Fibroblast of peridontal ligament (primary cell): ENCODE data around the gene AKAP13.
"Not testable (repeated sequence)": the region's sequence is repeated elsewhere in the genome, so short reads cannot be mapped to it uniquely, and the experiment has no call there.

ENCODE experiments used
- DNase-seq: peaks from one replicate; pipeline ENCODE4 v3.0.0-alpha.2; 2010; ENCODE audit errors: extremely low read depth

Gene AKAP13

DNA sequence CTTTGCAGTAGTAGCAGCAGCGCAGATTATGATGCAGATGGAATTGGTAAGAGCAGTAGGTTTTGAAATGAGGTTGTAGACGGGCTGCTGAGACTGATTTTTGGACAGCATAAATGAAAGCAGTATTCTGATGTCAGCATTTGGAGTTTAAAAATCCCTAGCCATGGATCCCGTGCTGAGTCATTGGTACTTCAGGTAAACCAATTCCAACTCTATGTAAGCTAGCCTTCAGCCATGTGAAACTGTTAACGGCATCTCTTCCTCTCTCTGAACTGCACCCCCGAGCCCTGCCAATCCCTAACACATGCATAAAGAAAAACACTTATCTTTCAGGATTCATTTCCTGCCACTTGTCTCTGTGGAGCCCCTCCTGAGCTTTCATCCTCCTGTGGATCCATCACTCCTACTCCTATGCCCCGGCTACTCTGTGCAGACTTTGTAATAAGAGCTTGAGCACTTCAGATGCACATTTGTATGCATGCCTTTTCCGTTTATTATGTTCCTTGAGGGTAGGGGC is 119.0 kb downstream of the AKAP13 start:
- no peak for DNase-seq

DNA sequence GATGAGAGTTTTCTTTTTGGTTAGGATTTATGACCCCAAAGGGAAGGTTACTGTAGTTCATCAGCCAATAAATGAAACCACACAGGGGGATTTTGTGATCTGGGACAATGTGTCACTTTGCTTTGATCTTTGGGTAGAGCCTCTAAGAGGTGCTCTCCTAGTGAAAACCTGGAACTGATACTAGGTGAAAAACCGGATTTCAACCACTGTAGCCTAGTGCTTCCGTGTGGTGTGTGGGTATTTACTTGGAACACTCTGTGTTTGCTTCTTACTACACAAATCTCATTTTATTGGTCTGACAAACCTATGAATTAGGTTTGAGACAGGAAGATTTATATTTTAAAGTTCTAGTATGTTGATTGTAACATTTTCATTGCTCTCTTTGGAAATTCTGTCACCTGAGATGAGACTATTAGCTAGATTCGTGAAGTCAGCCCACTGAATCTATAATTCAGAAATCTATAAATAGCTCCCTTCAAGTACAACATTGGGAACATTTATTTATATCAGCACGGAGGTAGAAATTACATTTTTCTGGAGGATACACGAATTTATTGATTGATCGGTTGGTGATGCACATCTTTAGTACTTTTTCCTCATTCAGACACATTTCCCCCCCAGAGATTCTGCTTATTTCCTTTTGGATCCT is 119.8 kb downstream of the AKAP13 start:
- no peak for DNase-seq

DNA sequence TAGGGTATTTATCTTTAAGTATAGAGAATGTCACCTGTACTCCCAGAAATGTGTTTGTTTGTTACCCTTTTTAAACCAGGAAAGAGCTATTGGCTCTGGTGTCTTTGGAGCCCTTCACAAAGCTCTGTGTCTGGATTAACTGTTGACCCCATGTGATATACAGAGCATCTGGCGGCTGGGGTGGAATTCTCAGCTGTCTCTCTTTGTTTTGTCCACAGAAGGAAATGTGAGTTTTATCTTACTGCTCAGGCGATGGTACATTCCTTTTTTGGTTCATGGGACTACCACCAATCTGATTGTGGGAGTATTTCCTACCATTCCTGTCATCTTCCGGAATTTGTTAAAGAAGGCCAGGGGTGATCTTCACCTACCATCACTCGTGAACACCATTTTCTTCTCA is 120.3 kb downstream of the AKAP13 start:
- no peak for DNase-seq

DNA sequence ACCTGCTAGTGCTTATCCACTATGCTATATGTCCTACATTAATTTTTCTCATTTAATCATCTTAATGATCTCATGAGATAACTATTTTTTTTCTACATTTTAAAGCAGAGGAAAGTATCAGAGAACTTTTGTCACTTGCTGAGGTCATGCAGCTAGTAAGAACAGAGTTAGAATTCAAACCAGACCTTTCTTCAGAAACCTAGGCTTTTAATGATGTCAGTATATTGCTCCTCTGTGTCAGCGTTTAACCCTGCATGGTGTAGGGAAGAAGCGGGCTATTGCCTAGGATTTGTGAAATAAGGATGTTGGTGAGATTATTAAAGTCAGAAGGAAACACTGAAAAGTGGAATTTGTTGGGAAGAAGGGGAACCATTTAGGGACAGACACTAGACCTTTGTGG is 121.2 kb downstream of the AKAP13 start:
- DNase-seq, result no peak

- DNase-seq, result no peak
Measured at GRCh38 chr15:85503151-85503799, 122.9 kb downstream of the AKAP13 start.

DNA sequence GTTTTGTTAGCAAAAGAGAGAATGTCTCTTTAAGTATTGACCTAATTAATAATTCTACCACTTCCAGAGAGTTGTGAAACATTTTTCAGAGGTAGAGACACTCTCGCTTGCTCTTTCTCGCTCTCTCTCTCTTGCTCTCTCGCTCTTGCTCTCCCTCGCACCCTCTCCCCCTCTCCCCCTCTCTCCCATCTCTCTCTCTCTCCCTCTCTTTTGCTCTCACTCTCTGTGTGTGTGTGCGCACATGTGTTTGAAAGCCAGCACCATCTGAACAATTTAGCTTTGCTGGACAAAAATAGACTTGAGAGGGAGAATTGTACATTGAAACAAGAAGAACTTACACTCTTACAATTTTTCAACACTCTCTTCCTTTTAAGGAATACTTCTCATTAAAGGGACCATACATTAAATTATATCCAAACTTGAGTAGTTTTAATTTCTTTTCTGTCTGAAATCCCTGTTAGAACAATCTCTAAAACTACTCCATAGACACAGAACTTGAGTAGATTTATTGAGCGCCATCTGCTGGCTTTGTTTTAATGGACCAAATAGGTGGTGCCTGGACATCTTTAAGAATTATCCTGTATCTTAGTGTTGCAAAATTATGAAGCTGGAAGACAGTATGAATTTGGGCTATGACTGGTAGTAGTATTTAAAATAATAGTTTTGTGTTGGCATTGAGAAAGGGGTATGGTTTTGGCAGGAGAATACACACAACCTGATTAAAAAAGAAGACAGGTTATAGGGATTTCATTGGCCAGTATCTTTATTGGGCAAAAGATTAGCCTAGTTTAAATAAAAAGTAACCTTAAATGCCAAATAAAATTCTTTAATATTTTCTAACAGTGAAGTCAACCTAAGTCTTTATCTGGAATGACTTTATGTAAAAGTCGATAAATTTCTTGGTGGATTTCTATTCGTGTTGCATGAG is 124.6 kb downstream of the AKAP13 start:
- peak; percentile 85 for DNase-seq

GRCh38 chr15:85507114-85507513 is 126.7 kb downstream of the AKAP13 start:
- DNase-seq, result no peak

DNA sequence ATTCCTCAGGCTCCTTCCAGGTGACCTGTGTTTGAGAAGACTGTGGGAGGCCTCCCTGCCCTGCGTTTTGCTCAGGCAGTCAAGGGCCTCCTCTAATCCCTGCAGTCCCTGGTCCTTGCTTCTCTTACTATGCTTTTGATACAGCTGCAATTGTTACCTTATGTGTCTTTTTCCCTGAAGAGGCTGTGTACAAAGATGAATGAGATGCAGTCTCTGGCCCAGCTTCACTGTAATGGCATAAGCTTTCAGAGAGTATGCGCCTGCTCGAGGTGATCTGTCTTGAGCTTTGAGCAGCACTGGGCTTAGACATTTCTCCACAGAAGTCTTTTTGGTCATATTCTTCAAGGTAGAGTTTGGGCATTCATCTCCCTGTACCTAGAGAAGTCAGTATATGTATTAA is 129.6 kb downstream of the AKAP13 start:
- DNase-seq, result no peak

GRCh38 chr15:85514413-85514812 is 134.0 kb downstream of the AKAP13 start:
- no peak for DNase-seq

GRCh38 chr15:85515212-85515611 is 134.8 kb downstream of the AKAP13 start:
- no peak for DNase-seq

- DNase-seq, result no peak
Measured at GRCh38 chr15:85517086-85517485, 136.7 kb downstream of the AKAP13 start.

GRCh38 chr15:85518979-85519761 is 138.8 kb downstream of the AKAP13 start:
- DNase-seq, result peak; percentile 68

DNA sequence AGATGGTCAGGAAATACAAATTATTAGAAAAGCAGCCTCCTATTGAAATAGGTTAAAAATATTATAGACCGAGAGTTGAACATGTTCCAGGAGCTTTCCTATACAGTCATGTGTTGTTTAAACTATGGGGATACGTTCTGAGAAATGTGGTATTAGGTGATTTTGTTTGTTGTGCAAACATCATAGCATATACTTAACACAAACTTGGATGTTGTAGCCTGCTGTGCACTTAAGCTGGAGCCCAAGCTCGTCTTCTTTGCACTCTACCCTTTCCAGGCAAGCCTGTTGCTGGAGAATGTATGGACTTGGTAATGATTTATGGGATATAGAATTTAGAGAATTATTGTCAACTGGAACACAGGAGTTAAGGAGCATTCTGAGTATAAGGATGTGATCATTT is 140.2 kb downstream of the AKAP13 start:
- no peak for DNase-seq

- DNase-seq, result no peak
Measured at GRCh38 chr15:85523530-85523929, 143.1 kb downstream of the AKAP13 start.

DNA sequence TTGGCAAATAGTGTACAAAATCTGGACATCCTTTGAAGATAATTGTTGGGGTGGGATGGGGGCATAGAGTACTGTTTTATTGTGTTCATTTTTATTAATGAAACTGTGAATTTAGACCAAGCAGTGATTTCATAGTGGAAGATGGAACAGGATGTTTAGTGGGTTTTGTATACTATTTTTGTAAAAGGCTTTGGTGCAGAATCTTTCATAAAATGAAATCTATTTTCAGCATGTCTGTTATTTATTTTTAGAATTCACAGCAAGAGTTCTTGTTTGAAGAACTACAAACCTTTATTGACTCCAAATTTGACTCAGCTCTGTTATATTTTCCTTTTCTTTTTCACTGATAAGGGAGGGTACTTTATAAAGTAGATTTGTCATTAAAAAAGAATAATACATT is 145.4 kb downstream of the AKAP13 start:
- no peak for DNase-seq

DNA sequence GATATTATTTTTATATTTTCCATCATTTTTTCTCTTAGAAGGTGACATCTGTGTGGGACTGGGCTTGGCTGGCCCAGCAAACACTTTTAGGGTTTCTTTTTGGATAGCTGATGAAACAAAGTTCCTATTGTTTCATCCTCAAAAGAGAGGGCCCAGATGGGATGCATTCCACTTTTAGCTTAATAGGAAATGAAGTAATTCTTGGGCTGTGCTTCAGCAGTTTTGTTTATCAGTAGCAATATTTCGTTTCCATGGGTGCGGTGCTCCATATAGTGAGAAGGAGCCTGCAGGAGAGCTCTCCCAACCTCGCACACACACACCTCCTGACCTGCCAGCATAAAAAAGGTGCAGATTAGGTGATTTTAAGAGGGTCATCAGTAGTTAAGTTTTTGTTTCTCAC is 147.5 kb downstream of the AKAP13 start:
- peak; percentile 89 for DNase-seq

- no peak for DNase-seq
Measured at GRCh38 chr15:85530079-85530478, 149.7 kb downstream of the AKAP13 start.

- DNase-seq, result peak; percentile 52
Measured at GRCh38 chr15:85531083-85531482, 150.7 kb downstream of the AKAP13 start.

- no peak for DNase-seq
Measured at GRCh38 chr15:85532689-85533088, 152.3 kb downstream of the AKAP13 start.

GRCh38 chr15:85534031-85534430 is 153.6 kb downstream of the AKAP13 start:
- no peak for DNase-seq

DNA sequence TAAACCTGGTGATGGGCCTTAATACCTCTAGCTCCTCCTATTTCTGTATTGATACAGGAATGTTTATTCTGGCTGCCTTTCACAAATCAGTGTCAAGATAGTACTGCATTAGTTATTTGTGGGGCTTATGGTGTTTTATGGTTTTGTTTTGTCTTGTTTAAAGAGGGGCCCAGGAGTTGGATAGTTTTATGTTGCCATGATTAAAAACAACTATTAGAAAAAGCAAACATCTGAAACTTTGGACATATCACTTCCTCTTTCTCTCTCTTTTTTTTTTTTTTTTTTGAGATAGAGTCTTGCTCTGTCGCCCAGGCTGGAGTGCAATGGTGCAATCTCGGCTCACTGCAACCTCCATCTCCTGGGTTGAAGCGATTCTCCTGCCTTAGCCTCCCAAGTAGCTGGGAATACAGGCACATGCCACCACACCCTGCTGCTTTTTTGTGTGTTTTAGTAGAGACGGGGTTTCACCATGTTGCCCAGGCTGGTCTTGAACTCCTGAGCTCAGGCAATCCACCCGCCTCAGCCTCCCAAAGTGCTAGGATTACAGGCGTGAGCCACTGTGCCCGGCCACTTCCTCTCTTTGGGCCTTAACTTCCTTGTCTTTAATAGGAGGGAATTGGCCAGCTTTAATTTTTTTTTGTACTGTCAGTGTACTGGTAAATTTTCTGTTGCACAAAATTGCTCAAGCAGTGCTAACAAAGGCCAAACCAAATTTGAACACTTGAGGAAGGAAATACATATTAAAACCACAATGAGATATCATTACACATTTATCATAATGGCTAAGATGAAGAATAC is 155.3 kb downstream of the AKAP13 start:
- not testable (repeated sequence) for DNase-seq
